ENCODE results near the gene OR6K2. TPM values are rescaled to one million over a fixed set of nuclear protein-coding genes. Genes with fewer than 3 reads are reported as not detected.

OR6K2 gene
- total RNA-seq, 1 donor from 2014 or later = not detected

DNA sequence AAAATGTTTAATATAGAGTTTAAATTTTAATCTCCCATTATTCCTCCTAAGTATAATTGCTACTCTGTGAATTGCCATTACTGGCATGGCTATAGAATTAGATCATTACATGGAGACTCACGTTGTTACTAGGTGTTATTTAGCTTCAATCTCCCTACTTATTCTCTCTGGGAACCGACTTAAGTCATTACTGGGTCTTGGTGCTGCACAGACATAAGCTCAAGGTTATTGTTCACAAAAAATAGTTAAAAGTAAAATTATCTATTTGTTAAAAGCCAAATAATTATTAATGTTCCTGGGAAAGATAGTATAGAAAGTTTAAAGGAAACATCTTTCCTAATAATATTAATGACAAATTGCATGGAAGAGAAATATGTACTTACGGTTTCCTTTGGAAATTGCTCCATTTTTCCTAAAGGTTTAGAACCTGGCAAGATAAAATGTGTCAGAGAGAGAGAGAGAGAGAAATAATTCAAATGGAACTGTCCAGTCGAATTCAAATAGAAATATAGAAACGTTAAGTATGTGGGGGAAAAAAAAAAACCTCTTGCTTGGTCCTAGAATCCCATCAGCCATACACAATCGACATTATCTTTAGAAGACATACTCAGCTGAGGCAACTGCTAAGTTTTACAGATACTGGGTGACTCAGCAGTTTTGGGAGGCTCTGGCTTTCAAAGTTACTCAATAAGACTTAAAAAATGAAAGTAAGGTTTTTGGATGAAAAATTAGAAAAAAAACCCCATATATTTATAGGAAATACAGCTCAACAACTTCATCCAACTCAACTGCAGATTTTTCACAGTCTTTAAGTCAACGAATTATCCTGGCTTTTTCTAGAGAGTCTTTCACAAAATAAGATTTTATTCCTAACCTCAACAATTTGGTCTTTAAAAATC lies 14.1 kb downstream of the OR6K2 start, which contains the start of gene SPTA1:
TSS of gene SPTA1 (minus strand) at position 605 of the 899 bp plus-strand sequence. CDS start at position 407, 198 bp downstream.
- FAIRE-seq = no peak
- no peak for DNase-seq (ENCODE audit: low spot score in 2 of 2)

DNA sequence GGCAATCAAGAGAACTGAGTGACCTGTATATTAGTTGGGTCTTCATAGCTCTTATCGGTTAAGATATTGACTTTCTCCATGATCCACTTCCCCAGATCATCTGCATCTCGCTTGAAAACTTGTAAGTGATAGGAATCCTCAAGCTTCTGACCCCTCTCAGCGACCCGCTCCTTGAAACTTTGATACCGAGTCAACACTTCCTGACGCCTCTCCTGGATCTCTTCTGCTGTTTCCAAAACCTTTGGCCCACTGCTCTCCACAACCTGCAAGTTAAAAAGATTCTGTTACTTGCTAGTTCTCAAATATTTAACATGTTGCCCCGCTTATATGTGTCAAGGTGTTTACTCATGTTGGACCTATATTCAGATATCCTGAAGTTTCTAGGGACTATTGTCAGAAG lies 15.4 kb downstream of the OR6K2 start:
- no peak for FAIRE-seq

DNA sequence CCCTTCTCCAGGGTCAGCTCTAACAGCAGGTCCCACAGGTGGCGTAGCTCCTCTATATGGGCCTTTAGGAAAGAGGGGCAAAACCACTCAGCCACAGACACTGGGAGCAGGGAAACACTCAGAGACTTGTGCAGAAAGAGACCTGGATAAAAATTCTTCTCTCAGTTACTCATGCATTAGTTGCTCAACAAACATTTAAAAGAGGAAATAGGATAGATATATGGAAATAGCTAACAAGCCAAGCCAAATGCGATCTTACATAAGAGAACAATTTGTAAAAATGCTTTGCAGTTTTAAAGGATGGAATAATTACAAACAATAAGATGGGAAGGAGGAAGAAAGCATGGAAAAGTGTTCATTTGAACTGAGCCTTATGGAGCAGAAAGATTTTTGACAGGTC lies 18.8 kb downstream of the OR6K2 start:
- no peak for FAIRE-seq
- no peak for DNase-seq (ENCODE audit: low spot score in 2 of 2)

More for the DNA sequence above, 15.4 kb downstream of the OR6K2 start:
- DNase-seq (ENCODE audit: low spot score in 2 of 2) = no peak

DNA sequence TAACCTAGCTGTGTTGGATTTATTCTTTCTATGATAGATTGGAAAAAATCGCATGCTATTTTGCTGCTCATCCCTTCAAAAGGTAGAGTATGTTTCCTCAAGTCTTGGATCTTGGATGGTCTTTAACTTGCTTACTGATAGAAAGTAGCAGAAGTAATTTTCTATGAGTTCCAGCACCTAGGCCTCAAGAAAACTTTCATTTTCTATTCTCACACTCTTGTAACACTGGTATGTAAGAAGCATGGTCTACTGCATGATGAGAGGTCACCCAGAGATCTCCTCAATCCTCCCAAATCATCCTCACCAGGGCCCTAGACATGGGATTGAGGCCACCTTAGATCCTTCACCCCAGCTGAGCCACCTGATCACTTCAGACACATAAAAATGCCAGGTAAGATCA lies 21.2 kb downstream of the OR6K2 start:
- no peak for FAIRE-seq
- no peak for DNase-seq (ENCODE audit: low spot score in 2 of 2)

DNA sequence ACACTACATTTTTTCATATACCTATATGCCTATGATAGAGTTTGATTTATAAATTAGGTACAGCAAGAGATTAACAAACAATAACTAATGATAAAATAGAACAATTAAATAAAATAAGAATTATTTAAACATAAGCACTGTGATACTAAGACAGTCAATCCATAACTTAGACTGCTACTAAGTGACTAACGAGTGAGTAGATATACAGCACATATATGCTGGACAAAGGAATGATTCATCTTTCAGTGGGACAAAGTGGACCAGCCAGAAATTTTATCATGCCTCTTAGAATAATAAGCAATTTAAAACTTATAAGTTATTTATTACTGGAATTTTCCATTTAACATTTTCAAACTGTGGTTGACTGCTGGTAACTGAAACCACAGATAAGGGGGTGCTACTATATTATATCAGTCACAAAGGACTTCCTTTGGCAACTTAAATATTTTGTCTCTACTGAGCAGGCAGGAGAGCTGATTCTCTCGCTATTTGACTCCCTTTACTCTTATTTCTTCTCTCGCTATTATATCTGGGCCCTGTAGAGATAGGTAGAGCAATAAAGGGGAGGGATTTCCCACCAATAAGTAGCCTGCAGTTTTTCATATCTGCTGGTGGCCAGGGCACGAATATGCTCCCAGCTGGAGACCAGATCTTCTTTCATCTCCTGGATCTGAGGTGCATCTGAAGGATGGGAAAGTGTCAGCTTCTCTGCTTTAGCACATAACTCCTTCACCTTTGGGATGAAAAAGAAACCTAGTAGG lies 24.7 kb downstream of the OR6K2 start:
- DNase-seq (ENCODE audit: low spot score in 2 of 2) (no peak), FAIRE-seq (no peak)

DNA sequence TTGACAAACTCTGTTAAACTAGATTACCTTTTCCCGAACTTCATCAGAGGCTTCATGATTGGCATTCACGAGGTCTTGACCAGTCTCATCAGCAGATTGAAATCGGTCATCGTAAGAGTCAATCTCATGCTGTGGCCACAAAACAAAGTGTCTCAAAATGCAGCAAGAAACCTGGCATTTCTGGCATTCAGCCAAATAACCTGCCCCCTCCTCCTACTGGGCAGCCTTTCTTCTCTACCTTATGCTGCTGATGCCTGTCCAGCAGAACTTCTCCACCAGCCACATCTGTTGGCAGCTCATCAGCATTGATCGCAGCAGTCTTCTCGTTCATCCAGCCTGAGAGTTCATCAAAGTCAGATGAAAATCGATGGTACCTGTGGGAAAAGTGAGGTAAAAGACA lies 26.1 kb downstream of the OR6K2 start:
- no peak for DNase-seq (ENCODE audit: low spot score in 2 of 2)

DNA sequence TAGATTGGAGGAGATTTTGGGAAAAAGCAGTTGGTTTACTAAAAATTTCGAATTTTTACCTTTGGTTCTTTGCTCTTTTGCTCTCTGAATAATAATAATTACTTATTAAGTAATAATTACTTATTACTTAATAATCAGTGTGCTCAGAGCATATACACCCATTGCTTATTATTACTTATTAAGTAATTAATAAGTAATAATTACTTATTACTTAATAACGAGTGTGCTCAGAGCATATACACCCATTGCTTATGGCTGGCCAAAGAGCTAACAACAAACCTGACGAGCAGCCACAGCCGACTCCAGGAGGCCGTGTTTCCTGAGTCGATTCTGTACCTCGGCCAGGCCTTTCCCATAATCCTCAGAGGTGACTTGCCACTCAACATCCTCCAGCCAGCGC lies 34.4 kb downstream of the OR6K2 start:
- no peak for DNase-seq (ENCODE audit: low spot score in 2 of 2)
- no peak for FAIRE-seq

More for the DNA sequence above, 26.1 kb downstream of the OR6K2 start:
- no peak for FAIRE-seq

DNA sequence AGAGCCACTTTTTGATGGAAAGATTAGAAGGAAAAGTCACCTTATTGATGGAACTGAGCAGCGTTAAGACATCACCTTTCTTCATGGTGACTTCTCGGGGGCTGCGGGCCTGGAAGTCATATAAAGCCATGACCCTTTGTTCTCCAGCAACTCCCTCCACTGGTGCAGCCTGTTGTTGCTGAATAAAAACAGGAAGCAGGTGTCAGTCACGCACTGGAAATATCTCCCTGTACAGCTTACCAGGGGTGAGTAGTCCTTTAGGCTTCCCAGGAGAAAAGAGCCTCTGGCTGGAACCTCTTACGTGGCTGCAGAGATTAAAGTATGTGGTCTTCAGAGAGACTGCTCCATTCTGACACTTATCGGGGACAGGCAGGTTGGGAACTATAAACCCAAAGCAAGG lies 45.9 kb downstream of the OR6K2 start:
- DNase-seq (ENCODE audit: low spot score in 2 of 2) = no peak
- no peak for FAIRE-seq

DNA sequence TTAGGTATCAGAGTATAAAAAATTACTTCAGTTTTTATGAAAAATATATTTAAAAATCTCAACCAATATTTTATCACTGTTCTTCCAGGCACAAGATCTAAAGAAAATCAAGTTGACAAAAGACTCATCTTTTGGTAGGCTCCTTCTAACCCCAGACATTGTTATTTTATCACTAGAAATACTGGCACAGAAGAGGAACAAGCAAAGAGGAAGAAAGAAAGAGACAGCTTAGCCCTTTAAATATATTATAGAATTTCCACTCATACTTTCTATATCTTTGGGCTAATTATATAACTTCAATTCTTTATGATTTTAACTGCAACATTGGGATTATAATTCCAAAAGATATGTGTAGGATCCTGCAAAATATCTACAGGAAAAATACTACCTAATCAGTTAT lies 46.4 kb downstream of the OR6K2 start:
- FAIRE-seq (no peak), DNase-seq (ENCODE audit: low spot score in 2 of 2) (no peak)

DNA sequence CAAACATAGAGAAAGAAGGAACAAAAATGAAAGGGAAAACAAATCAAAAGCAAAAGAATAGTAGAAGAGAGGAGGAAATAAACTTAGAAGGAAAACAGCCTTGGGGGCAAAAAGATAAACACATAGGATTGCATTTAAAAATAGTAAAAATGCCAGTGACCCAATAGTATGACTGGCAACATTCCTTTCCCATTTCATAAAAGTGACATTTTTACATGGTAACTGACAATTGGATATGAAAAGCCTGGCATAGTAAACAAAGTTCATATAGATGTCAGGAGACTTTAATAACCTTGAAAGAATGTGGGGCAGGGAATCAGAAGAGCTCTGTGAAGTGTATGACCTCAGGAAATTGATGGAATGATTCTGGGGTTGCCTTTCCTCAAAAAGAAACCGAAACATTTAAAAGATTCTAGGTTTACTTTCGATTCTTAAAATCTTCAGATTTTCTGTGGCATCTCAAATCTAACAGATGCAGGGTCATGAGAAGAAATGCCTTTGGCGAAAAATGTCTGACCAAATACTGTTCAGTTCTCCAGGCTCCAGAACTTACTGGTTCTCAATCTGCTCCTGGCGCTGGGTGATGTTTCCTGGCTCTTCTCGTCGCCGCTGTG lies 47.6 kb downstream of the OR6K2 start:
- DNase-seq (ENCODE audit: low spot score in 2 of 2) (no peak), FAIRE-seq (no peak)

Other genes with a start within 250 kb of the OR6K2 start
- not detected for gene OR10K1, start 238.8 kb downstream of the OR6K2 start, total RNA-seq
- gene OR10R2, start 228.4 kb downstream of the OR6K2 start, total RNA-seq = not detected
- gene OR6Y1, start 146.2 kb downstream of the OR6K2 start, total RNA-seq = not detected
- not detected for gene OR6P1, start 130.1 kb downstream of the OR6K2 start, total RNA-seq
- gene OR10X1, start 120.8 kb downstream of the OR6K2 start, total RNA-seq = not detected
- not detected for gene OR10Z1, start 95.4 kb downstream of the OR6K2 start, total RNA-seq
- gene SPTA1, start 13.9 kb downstream of the OR6K2 start, total RNA-seq = 0.82 TPM
- gene OR6K3, start 20.1 kb upstream of the OR6K2 start, total RNA-seq = not detected
- not detected for gene OR6K6, start 54.1 kb upstream of the OR6K2 start, total RNA-seq
- gene OR6N1, start 71.5 kb upstream of the OR6K2 start, total RNA-seq = not detected
- not detected for gene OR6N2, start 80.6 kb upstream of the OR6K2 start, total RNA-seq
- 2.0 TPM for gene MNDA, start 130.7 kb upstream of the OR6K2 start, total RNA-seq
- not detected for gene PYHIN1, start 230.9 kb upstream of the OR6K2 start, total RNA-seq